GM18858 (cell line): ENCODE results near the gene DDX60.
"Not testable (repeated sequence)": the region's sequence is repeated elsewhere in the genome, so short reads cannot be mapped to it uniquely, and the experiment has no call there.

Source experiments
- ATAC-seq: cut with Tn5 transposase; IDR thresholded peaks from one replicate; pipeline ENCODE4 v1.9.1; 2021; ENCODE audit not compliant: unreplicated experiment

The DDX60 gene

DNA sequence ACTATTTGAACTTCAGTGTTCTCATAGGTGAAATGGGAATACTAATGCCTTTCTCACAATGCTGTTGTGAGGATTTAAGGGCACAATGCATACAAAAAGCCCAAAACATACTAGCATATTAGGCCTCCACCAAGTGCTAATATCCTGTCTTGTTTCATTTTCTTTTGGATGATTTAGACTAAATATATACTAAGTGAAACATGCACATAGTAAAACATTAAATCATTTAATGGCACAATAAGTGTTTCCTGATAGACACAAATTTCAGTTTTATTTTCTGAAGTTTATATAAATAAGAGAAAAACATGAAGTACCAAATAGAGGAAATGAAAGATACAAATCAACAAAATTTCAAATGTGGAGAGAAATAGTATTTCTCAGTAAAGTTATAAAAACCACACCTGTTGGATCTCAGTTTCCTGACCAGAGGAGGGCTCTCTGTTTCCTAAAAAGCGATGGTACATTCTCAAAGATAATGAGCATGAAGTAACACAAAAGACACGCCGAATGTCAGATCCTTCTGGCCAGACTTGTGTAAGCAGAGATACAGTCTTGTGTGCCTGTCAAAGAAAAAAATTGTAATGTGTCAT lies 25.1 kb downstream of the DDX60 start:
- peak; percentile 66 for ATAC-seq

DNA sequence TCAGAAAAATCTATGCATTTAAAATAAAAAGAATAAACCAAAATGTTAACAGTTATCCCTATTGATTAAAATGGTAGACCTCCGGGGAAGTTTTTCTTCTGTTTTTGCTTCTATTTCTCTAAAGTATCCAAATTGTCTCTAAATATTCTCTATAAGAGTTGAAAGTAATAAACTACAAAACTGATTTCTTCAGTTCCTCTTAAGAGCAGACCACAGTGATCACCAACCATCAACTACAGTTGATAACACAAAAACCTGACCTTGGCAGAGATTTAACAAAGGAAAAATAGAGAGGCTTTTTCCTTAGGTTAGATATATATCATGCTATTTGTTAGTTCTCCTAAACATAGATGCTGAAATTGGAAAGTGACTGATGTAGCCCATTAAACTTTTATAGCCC lies 27.3 kb downstream of the DDX60 start:
- no peak for ATAC-seq

- not testable (repeated sequence) for ATAC-seq
Observed at GRCh38 chr4:168285850-168286249, 32.7 kb downstream of the DDX60 start.

- ATAC-seq: no peak
Observed at GRCh38 chr4:168279556-168279955, 39.0 kb downstream of the DDX60 start.

DNA sequence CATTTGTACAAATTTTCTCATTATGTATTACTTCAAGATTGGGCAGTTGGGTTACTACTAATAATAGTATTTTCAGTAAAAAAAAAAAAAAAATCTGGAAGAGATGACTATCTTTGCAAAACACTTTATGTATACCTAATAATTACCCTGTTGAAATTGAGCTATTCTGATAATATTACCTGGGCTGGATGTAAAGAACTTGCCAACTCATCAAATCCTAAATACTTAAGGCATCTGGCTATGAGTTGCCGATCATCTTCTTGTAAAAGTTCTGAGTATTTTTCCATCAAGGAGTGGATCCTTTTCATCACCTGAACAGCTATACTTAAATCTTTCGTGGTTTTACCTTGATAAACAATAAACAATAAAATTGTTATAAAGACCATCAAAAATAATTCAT lies 42.7 kb downstream of the DDX60 start:
- ATAC-seq: no peak

DNA sequence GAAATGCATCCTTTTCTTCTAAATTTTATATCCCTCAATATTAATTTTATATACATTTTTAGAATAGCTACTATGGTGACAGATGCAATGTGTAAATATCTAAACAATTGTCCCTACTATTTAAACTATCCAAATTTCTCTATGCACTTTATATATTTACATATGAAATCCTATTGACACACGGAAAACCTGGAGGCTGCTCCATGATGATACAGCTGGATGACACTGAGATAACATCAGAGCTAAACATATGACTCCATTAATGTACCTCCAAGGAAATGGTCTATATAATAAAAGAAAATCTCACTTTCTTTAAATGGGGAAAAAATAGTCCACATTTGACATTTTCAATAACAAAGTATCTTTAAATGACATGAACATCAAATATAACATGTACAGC lies 43.7 kb downstream of the DDX60 start:
- ATAC-seq: no peak

DNA sequence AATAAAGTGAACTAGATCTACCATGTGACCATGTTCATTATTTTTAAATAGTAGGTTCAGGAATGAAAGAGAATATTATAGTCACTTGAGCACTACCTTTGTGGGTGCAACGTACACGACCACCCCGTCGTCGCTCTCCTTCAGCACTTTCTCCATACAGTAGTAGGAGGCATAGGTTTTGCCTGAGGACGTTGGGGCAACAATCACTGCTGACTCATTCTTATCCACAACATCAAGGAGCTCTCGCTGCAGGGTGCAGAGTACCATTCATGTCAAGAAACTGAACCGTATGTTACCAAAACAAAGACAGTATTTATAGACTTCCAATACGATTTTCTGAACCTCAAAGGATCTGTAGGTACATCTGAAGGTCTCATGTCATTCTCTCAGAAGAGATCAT lies 44.7 kb downstream of the DDX60 start:
- no peak for ATAC-seq

DNA sequence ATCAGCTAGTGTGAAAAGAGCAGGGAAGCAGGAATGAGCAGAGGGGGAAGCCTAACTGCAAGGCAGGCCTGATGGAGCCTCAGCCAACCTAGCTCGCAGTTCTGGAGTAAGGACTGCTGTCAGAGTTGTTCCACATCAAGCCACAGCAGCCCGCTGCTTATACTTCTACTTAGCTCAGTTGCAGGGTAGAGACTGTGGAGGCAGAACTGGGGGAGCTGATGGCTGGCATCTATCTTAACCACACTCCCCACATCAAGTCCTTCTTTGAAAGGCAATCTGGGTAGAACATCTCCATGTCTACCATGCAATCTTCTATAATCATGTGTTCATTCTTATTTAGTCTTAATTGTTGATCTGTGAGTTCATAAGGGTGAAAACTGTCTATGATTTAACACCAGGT lies 46.1 kb downstream of the DDX60 start:
- ATAC-seq: no peak

DNA sequence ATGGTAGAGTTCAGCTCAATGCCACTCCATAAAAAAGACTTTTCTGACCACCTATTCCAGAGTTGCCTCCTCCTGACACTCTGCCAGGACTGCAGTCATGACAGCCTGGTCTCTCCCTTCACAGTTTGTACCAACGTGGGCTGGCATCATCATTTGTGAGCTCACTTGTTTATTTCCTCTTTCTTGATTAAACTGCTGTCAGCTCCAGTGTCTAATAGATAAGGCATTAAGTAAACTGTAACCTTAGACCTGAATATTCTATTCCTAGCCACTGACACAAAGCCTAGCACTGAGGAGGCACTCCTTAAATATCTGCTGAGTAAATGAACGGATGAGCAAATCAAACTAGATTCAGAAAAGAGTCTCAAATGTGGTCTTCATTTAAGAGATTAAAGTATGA lies 48.7 kb downstream of the DDX60 start:
- no peak for ATAC-seq

DNA sequence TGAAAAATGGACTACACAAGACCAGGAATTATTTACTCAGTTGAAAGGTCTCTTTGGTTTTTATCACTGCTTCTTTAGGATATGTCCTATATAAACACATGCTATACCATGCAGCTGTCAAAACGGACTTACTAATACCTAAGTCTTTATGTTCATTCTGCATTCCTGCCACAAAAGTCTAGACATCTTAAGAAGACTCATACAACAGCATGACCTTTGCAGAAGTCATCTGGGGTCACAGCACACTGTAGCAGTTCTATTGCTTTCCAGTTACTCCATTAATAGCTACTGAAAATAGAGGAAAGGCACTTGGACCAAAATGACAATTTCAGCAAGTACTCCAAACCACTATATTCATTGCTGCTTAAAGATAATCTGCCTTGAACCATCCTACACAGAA lies 53.2 kb downstream of the DDX60 start:
- no peak for ATAC-seq

- ATAC-seq: no peak
Observed at GRCh38 chr4:168264903-168265302, 53.6 kb downstream of the DDX60 start.

DNA sequence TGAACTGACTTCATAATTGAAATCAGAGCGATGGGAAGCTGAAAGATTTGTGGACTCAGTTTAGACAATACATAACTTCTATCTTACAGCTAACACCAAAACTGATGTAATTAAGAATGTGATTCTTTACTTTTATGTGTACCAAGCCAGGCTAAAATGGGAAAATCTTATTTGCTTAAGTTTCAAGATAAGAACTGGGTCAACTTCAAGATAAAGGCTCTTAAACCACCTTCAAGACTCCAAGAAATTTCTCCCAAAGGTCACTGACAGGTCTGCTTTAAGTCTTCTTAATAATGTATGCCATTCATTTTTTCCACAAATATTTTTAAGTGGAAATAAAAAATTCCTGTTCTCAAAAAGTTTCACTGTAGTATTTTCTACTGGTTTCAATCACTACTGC lies 55.5 kb downstream of the DDX60 start:
- no peak for ATAC-seq

- no peak for ATAC-seq
Observed at GRCh38 chr4:168259096-168259495, 59.5 kb downstream of the DDX60 start.

DNA sequence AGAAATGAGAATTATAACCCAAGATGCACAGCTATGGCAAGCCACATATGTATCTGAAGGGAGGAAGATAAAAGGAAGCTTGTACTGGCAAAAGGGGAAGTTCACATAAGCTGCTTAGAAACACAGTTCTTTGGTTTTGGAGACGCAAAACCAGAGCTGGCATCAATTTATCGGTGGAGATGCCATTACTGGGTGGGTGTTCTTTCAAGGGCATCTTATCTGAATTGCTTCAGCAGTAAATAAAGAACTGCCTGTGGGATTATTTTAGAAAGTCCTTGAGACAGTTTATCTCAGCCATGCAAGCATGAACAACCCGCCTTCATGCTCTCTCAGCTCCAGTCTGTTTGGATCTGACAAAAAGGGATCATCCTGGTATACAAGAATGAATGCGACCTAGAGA lies 60.8 kb downstream of the DDX60 start:
- no peak for ATAC-seq

- no peak for ATAC-seq
Observed at GRCh38 chr4:168248176-168248710, 70.3 kb downstream of the DDX60 start.

DNA sequence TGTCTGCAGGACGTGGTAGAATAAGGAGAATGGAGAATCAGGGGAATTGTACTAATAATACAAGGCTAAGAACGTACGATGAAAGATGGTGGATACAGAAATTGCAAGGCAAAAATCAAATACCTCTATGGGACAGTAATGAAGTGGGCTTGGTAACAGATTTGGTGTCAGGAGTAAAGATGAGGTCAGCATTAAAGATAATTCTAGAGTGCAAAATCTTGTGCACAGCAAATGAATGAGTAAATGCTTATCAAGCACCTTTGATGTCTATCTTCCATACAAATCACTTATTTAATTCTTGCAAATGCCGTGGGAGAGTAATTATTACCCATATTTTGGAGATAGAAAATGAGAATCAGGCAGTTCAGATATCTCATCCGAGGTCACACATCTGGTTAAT lies 70.9 kb downstream of the DDX60 start:
- ATAC-seq: no peak

GRCh38 chr4:168241953-168242352 lies 76.6 kb downstream of the DDX60 start:
- no peak for ATAC-seq

GRCh38 chr4:168240821-168241220 lies 77.7 kb downstream of the DDX60 start:
- ATAC-seq: no peak

- no peak for ATAC-seq
Observed at GRCh38 chr4:168221301-168221700, 97.3 kb downstream of the DDX60 start.

GRCh38 chr4:168220893-168221292 lies 97.7 kb downstream of the DDX60 start:
- no peak for ATAC-seq

- ATAC-seq: no peak
Observed at GRCh38 chr4:168218645-168219044, 99.9 kb downstream of the DDX60 start.

DNA sequence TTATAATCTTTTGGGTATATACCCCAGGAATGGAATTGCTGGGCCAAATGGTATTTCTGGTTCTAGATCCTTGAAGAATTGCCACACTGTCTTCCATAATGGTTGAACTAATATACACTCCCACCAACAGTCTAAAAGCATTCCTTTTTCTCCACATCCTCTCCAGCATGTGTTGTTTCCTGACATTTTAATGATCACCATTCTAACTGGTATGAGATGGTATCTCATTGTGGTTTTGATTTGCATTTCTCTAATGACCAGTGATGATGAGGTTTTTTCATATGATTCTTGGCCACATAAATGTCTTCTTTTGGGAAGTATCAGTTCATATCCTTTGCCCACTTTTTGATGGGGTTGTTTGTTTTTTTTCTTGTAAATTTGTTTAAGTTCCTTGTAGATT lies 105.0 kb downstream of the DDX60 start:
- not testable (repeated sequence) for ATAC-seq

GRCh38 chr4:168212656-168213055 lies 105.9 kb downstream of the DDX60 start:
- no peak for ATAC-seq
